Prostate gland (tissue), 2 donors: ENCODE measurements around the gene RABGGTB.

Source experiments
- CTCF ChIP-seq, 4 experiments: fragments of 200-600 bp in 2 of 4; fragments of 450-650 bp in 2 of 4; sonication (generic) in 2 of 4; IDR thresholded peaks; 1 replicate in 3 of 4; 2 replicates in 1 of 4; pipeline ENCODE4 v1.5.1; 2016 to 2019; ENCODE audit warnings: antibody characterized with exemption in 4 of 4, mild to moderate bottlenecking in 2 of 4, moderate library complexity in 2 of 4
- POLR2A ChIP-seq: fragments of 450-650 bp; IDR thresholded peaks from one replicate; pipeline ENCODE4 v1.6.1; 2016; ENCODE audit warnings: antibody characterized with exemption, mild to moderate bottlenecking

- TF ChIP-seq CTCF (IDR thresholded peaks at IDR 0.05) (no peak), POLR2A (no peak)
These were observed 50.6 kb downstream of the RABGGTB start for GRCh38 chr1:75836528-75837100.
